NT2/D1 (cell line): ENCODE data around the gene ROPN1.

Experiments used
- SUZ12 ChIP-seq: IDR thresholded peaks from 2 replicates; pipeline ENCODE4 v1.6.1; 2011; ENCODE audit not compliant: insufficient read length, insufficient read depth; ENCODE audit errors: extremely low read depth
- YY1 ChIP-seq: IDR thresholded peaks from 2 replicates; pipeline ENCODE4 v1.6.1; 2011; ENCODE audit not compliant: insufficient read length, insufficient read depth
- ZNF274 ChIP-seq: IDR thresholded peaks from 2 replicates; pipeline ENCODE4 v1.6.1; 2011; ENCODE audit warnings: mild to moderate bottlenecking, low read depth, low read length

- TF ChIP-seq SUZ12 (no peak), YY1 (no peak), ZNF274 (no peak)
Measured at GRCh38 chr3:123936400-123936799, 55.5 kb downstream of the ROPN1 start.
